ENCODE measurements around the gene GFRA1.

- no peak for TF ChIP-seq POLR2AphosphoS5 (IDR thresholded peaks at IDR 0.05; ENCODE audit: insufficient read depth, low read depth, low read length)
- TF ChIP-seq POLR2A (IDR thresholded peaks at IDR 0.05; ENCODE audit: low read depth, low read length), result no peak
These were observed 110.2 kb downstream of the GFRA1 start for GRCh38 chr10:116162851-116163250.
